ENCODE data around the gene ROGDI.
"Not testable (repeated sequence)": the region's sequence is repeated elsewhere in the genome, so short reads cannot be mapped to it uniquely, and the experiment has no call there.

Gene ROGDI

GRCh38 chr16:4790261-4790660 lies 12.2 kb downstream of the ROGDI start:
- no peak for DNase-seq

- no peak for DNase-seq
Measured at GRCh38 chr16:4788910-4789309, 13.5 kb downstream of the ROGDI start.

DNA sequence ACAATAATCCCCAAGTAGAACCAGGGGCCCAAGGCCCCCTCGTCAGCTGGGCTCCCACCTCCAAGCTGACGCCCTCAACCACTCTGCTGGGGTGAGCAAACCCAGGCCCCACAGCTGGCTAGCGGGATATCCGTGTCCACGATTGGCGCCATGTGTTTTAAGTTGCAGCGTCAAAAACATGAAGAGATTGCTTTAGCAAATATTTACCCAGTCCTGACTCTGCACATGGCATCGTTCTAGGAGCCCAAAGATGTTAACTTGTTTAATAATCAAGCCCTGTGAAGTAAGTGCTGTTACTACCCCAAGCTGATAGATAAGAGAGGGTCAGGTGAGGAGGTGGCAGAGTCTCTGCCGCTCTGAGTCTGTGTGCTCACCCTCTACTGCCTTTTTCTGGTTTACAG lies 13.9 kb downstream of the ROGDI start:
- DNase-seq, result no peak

- no peak for DNase-seq
Measured at GRCh38 chr16:4787627-4788482, 14.6 kb downstream of the ROGDI start, which contains the start of gene SEPTIN12. SEPTIN12 (minus strand) TSS chr16:4788345; CDS start chr16:4787645, 700 bp downstream.

GRCh38 chr16:4787068-4787467 lies 15.4 kb downstream of the ROGDI start:
- no peak for DNase-seq

GRCh38 chr16:4785758-4786433 lies 16.5 kb downstream of the ROGDI start:
- no peak for DNase-seq

DNA sequence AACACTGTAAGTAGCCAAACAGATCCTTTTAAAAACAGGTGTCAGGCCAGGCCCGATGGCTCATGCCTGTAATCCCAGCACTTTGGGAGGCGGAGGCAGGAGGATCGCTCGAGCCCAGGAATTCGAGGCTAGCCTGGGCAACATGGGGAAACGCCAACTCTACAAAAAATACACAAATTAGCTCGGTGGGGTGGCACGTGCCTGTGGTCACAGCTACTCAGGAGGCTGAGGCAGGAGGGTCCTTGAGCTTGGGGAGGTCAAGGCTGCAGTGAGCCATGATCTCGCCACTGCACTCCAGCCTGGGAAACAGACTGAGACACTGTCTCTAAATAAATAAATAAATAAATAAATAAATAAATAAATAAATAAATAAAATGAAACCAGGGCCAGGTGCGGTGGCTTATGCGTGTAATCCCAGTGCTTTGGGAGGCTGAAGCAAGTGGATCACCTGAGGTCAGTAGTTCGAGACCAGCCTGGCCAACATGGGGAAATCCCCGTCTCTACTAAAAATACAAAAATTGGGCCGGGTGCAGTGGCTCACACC lies 17.9 kb downstream of the ROGDI start:
- not testable (repeated sequence) for DNase-seq

DNA sequence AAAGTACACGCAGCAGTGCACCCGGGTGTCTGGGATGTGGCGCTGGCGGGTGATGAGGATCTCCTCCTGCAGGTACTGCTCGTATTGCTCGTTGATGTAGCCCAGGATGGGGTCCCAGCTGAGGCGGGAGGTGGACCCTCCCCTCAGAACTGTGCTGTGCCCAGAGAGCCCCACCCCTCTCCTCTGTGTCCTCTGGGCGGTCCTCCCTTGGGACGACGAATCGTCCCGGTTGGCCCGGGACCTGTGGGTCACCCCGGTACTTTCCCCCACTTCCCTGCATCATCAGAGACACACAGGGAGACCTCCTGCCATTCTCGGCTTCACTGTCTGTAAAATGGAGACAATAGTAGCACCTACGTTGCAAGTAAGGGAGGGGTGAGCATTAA lies 18.5 kb downstream of the ROGDI start:
- DNase-seq, result no peak

- no peak for DNase-seq
Measured at GRCh38 chr16:4783251-4783950, 19.0 kb downstream of the ROGDI start.

- no peak for DNase-seq
Measured at GRCh38 chr16:4780235-4780634, 22.2 kb downstream of the ROGDI start.

DNA sequence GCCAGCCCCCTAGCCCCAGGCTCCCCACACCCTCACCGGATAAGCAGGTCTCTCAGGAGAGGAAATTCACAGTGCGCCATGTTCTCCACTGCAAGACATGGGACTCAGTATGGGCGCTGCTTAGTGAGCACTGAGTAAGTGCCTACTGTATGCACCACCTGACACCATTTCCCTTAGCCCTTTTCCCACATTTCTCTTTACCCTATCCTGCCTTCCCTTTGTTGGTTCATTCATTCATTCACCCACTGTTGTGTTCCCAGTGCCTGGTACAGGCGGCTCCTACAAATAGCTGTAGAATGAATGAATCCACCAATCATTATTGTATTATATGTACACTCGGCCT lies 24.4 kb downstream of the ROGDI start:
- no peak for DNase-seq

DNA sequence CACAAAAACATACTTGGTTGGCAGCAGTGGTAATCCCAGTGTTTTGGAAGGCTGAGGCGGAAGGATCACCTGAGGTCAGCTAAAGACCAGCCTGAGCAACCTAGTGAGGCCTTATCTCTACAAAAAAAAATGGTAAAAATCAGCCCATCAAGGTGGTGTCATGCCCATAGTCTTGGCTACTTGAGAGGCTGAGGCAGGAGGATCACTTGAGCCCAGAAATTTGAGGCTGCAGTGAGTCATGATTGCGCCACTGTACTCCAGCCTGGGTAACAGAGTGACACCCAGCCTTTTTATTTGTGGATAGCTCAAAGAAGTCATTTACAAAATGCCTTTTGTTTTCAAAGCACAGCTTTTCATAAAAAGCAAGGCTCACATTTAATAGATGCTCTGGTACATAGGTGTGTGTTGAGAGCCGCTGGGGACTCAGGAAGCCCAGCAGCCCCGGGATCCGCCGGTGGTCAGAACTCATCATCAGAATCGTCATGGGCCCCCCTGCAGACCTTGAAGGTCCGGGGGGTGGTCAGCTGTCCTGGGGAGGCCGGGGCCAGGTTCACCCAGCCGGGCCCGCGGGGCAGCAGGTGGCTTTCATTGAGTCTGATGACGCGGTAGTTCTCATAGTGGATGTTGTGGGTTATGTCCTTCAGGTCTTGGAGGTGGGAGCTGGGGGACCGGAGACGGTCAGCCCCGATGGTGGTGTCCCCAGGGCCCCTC lies 24.9 kb downstream of the ROGDI start:
- no peak for DNase-seq

GRCh38 chr16:4776141-4776705 lies 26.2 kb downstream of the ROGDI start:
- no peak for DNase-seq

GRCh38 chr16:4775005-4775404 lies 27.4 kb downstream of the ROGDI start:
- no peak for DNase-seq

DNA sequence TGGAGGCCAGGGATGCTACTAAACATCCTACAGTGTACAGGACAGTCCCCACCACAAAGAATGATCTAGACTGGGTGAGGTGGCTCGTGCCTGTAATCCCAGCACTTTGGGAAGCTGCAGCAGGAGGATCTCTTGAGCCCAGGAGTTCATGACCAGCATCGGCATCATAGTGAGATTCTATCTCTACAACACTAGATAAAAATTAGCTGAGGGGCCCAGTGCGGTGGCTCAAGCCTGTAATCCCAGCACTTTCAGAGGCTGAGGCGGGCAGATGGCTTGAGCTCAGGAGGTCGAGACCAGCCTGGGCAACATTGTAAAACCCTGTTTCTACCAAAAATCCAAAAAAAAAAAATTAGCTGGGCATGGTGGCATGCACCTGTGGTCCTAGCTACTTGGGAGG lies 30.1 kb downstream of the ROGDI start:
- DNase-seq, result no peak

- DNase-seq, result no peak
Measured at GRCh38 chr16:4771646-4772045, 30.8 kb downstream of the ROGDI start.

- DNase-seq, result no peak
Measured at GRCh38 chr16:4769306-4769638, 33.2 kb downstream of the ROGDI start.

DNA sequence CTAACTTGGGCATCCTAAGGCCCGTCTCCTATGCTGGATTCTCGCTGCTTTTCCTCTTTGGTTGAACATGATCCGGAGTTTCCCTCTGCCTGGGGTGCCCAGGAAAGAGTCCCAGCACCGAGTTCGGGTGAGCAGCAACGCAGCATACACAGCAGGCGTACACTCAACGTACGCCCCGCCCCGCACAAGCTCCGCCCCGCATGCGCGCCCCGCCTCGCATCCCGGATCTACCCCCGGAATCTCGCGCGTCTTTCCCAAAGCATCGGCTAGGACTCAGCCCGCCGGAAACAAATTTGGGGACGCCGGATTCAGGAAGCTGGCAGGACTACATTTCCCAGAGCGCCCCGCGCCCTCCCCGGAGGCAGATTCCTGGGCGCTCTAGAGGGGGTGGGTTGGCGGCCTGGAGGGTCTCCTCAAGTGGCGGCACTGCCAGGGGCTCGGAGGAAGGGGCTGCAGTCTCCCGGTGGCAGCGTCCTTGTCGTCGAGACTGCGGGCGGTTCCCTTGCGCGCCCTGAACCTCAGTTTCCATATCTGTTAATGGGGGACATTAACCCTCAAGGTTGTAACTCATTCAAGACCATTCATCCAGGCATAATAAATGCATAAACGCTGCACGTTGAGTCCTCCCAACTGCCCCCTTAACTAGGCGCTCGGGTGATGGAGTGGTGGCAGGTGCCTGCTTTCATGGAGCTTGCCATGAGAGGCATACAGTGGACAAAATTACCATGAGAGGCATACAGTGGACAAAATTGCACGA lies 33.7 kb downstream of the ROGDI start:
- DNase-seq, result peak; percentile 93

DNA sequence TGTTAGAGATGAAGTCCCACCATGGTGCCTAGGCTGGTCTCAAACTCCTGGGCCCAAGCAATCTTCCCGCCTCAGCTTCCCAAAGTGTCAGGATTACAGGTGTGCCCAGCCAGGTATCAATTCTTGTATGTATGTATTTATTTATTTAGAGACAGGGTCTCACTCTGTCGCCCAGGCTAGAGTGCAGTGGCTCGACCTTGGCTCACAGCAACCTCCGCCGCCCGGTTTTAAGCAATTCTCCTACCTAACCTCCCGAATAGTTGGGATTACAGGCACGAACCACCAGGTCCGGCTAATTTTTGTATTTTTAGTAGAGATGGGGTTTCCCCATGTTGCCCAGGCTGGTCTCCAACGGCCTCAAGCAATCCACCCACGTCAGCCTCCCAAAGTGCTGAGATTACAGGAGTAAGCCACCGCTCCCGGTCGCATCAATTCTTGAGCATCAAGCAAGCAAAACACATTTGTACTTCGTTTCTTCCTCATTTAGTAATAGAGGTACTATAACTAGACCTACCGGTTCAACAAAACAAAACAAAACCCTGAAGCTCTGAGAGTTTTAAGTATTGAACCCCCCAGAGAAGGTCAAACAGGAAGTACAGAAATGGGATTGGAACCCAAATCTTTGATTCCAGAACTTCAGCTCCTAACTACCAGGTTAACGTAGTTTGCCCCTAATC lies 34.4 kb downstream of the ROGDI start:
- DNase-seq, result peak; percentile 39

DNA sequence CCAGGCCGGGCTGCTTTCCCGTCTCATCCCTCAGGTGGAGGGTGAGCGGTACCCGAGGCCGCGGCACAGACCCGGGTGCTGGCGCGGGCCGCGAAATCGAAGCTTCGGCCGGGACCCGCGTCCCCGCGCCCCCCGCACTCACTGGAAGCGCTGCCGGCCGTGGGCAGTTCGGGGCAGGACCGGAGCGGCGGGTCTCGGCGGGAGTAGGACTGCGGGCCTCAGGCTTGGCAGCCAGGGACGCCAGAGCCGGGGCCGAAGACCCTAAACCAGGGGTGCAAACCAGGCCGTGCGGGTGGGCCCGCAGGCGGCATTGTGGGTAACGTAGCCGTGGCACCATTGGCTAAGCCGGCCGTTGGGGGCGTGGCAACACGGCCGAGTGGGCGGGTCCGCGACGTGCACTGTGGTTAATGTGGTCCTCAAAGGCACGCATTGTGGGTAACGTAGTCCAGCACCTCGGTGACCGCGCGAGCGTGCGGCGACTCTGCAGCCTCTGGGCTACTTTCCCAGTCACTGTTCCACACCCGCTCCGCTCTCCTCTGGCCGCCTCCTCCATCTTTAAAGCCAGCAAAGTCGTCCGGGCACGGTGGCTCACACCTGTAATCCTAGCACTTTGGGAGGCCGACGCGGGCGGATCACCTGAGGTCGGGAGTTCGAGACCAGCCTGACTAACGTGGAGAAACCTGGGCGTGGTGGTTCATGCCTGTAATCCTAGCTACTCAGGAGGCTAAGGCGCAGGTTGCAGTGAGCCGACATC lies 35.4 kb downstream of the ROGDI start, which contains the start of gene ZNF500:
Gene ZNF500, minus strand, starts transcription at position 288 of the 754 bp plus-strand sequence. CDS start 1,184 bp downstream, outside the sequence.
- DNase-seq, result peak; percentile 94
